ENCODE measurements around the gene SFSWAP.

Gene SFSWAP

GRCh38 chr12:131699434-131699833 lies 11.5 kb upstream of the SFSWAP start:
- no peaks in the 10 kb centered on the region for H3K79me2 ChIP-seq (ENCODE audit: control insufficient read depth, low read length)
- H3K4me2 ChIP-seq (ENCODE audit: low read length): no peak overlapping the region
- no peaks in the 10 kb centered on the region for H3K9me2 ChIP-seq (replicated peaks; ENCODE audit: control insufficient read depth, low read length)
- no peak for TF ChIP-seq CTCF (IDR thresholded peaks at IDR 0.05; ENCODE audit: low read depth, low read length, poor library complexity, severe bottlenecking)
- no peak for TF ChIP-seq EZH2phosphoT487 (IDR thresholded peaks at IDR 0.05; ENCODE audit: borderline replicate concordance, low read length)
- H3K27ac ChIP-seq (ENCODE audit: low read depth, low read length): no peak overlapping the region
- no peaks in the 10 kb centered on the region for H3K4me1 ChIP-seq (ENCODE audit: control insufficient read depth, low read length)
- H3K4me3 ChIP-seq (ENCODE audit: low read length): no peak overlapping the region
- no peaks in the 10 kb centered on the region for H3K9me3 ChIP-seq (ENCODE audit: control insufficient read depth, insufficient read depth, low read length)
- no peaks in the 10 kb centered on the region for H4K20me1 ChIP-seq (ENCODE audit: control insufficient read depth, insufficient read depth, low read depth, low read length)
- H3K27me3 ChIP-seq (ENCODE audit: control insufficient read depth, low read length): peaks cover 17% of the 10 kb centered on the region
- H3K36me3 ChIP-seq (ENCODE audit: control insufficient read depth, low read length): no peaks in the 10 kb centered on the region
- H3F3A ChIP-seq (ENCODE audit: control insufficient read depth, insufficient read depth): no peaks in the 10 kb centered on the region

GRCh38 chr12:131700271-131700670 lies 10.6 kb upstream of the SFSWAP start:
- Histone ChIP-seq H3F3A (ENCODE audit: control insufficient read depth, insufficient read depth) (no peaks in the 10 kb centered on the region), H3K4me3 (ENCODE audit: low read length) (no peak overlapping the region), H4K20me1 (ENCODE audit: control insufficient read depth, insufficient read depth, low read depth, low read length) (no peaks in the 10 kb centered on the region), H3K4me1 (ENCODE audit: control insufficient read depth, low read length) (no peaks in the 10 kb centered on the region), H3K27me3 (ENCODE audit: control insufficient read depth, low read length) (peaks cover 17% of the 10 kb centered on the region), H3K9me3 (ENCODE audit: control insufficient read depth, insufficient read depth, low read length) (no peaks in the 10 kb centered on the region), H3K27ac (ENCODE audit: low read depth, low read length) (no peak overlapping the region), H3K36me3 (ENCODE audit: control insufficient read depth, low read length) (no peaks in the 10 kb centered on the region), H3K9me2 (replicated peaks; ENCODE audit: control insufficient read depth, low read length) (no peaks in the 10 kb centered on the region), H3K79me2 (ENCODE audit: control insufficient read depth, low read length) (no peaks in the 10 kb centered on the region), H3K4me2 (ENCODE audit: low read length) (no peak overlapping the region)
- TF ChIP-seq CTCF (IDR thresholded peaks at IDR 0.05; ENCODE audit: low read depth, low read length, poor library complexity, severe bottlenecking) (no peak), EZH2phosphoT487 (IDR thresholded peaks at IDR 0.05; ENCODE audit: borderline replicate concordance, low read length) (no peak)

DNA sequence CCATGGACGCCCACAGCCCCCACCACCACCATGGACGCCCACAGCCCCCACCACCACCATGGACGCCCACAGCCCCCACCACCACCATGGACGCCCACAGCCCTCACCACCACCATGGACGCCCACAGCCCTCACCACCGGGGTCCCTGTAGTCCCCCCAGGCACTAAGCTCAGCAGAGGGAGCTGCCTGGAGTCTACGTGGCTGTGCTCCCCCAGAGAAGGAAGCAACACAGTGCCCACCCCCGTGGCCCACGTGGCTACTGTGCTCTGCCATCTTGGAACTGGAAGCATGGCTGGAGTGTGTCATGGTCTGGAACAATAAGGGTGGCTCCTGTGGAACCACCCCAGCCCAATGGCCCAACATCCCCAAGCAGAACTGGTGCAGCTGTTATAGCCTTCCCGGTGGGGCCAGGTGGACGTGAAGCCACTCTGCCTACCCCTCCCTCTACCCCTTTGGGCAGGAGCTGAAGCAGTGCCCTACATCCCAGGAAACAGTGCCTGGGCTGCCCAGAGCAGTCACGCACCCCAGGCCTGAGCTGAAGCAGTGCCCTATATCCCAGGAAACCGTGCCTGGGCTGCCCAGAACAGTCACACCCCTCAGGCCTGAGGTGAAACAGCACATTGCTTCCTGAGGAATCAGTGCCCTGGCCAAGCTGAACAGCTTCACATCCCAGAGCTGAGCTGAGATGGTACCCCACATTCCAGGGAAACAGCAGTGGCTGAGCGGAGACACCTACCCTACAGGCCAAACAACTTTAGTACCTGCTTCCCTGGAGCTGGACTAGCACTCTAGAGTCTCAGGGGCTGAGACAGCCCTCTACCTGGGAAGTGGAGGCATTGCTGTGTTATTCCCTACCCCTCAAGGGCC lies 9.0 kb upstream of the SFSWAP start:
- Histone ChIP-seq H3K79me2 (ENCODE audit: control insufficient read depth, low read length) (no peaks in the 10 kb centered on the region), H3K9me3 (ENCODE audit: control insufficient read depth, insufficient read depth, low read length) (no peaks in the 10 kb centered on the region), H3K4me2 (ENCODE audit: low read length) (no peak overlapping the region), H3K27ac (ENCODE audit: low read depth, low read length) (no peak overlapping the region), H3K4me1 (ENCODE audit: control insufficient read depth, low read length) (no peaks in the 10 kb centered on the region), H4K20me1 (ENCODE audit: control insufficient read depth, insufficient read depth, low read depth, low read length) (no peaks in the 10 kb centered on the region), H3K36me3 (ENCODE audit: control insufficient read depth, low read length) (no peaks in the 10 kb centered on the region), H3K4me3 (ENCODE audit: low read length) (no peak overlapping the region), H3K27me3 (ENCODE audit: control insufficient read depth, low read length) (peaks cover 17% of the 10 kb centered on the region), H3K9me2 (replicated peaks; ENCODE audit: control insufficient read depth, low read length) (no peaks in the 10 kb centered on the region), H3F3A (ENCODE audit: control insufficient read depth, insufficient read depth) (no peaks in the 10 kb centered on the region)
- TF ChIP-seq CTCF (IDR thresholded peaks at IDR 0.05; ENCODE audit: low read depth, low read length, poor library complexity, severe bottlenecking): no peak
- no peak for TF ChIP-seq EZH2phosphoT487 (IDR thresholded peaks at IDR 0.05; ENCODE audit: borderline replicate concordance, low read length)
